Neural cell (in vitro differentiated cells): Measurements from ENCODE around the gene RSRP1. TPM values are rescaled to one million over a fixed set of nuclear protein-coding genes. Genes with fewer than 3 reads are reported as not detected.

Experiments
- H2AFZ ChIP-seq: fragments of 200-600, 300-800 bp; sonication (generic), shearing (Covaris generic); 2 replicates; pipeline ENCODE4 v1.6.0; 2014; ENCODE audit warnings: low read depth, mild to moderate bottlenecking, antibody characterized with exemption, low read length, moderate library complexity
- H3F3A ChIP-seq: fragments of 200-600 bp; shearing (Covaris generic); 2 replicates; pipeline ENCODE4 v1.6.1; 2016; ENCODE audit warnings: mild to moderate bottlenecking, moderate library complexity, mixed read lengths, antibody characterized with exemption, low read length; ENCODE audit not compliant: insufficient read depth, poor library complexity, severe bottlenecking
- H3K27ac ChIP-seq: fragments of 200-600, 300-800 bp; sonication (generic), shearing (Covaris generic); 2 replicates; pipeline ENCODE4 v1.5.1; 2014; ENCODE audit warnings: mild to moderate bottlenecking, low read length, moderate library complexity
- H3K27me3 ChIP-seq: fragments of 300-800, 200-600 bp; sonication (generic), shearing (Covaris generic); 2 replicates; pipeline ENCODE4 v1.6.0; 2014; ENCODE audit warnings: mild to moderate bottlenecking, low read depth, low read length, moderate library complexity; ENCODE audit not compliant: insufficient read depth
- H3K36me3 ChIP-seq: fragments of 300-800, 200-600 bp; sonication (generic), shearing (Covaris generic); 2 replicates; pipeline ENCODE4 v1.5.1; 2014; ENCODE audit warnings: mild to moderate bottlenecking, antibody characterized with exemption, low read length, moderate library complexity; ENCODE audit not compliant: insufficient read depth
- H3K4me2 ChIP-seq: fragments of 300-800, 200-600 bp; sonication (generic), shearing (Covaris generic); 2 replicates; pipeline ENCODE4 v1.6.0; 2014; ENCODE audit warnings: mild to moderate bottlenecking, low read length
- H3K4me3 ChIP-seq: fragments of 300-800, 200-600 bp; sonication (generic), shearing (Covaris generic); 2 replicates; pipeline ENCODE4 v1.5.1; 2014; ENCODE audit warnings: mild to moderate bottlenecking, low read length, moderate library complexity
- H3K79me2 ChIP-seq: fragments of 200-600 bp; shearing (Covaris generic); replicated peaks from 2 replicates; pipeline ENCODE4 v1.6.0; 2014; ENCODE audit warnings: mild to moderate bottlenecking, low read length, moderate library complexity; ENCODE audit not compliant: insufficient read depth
- H3K9ac ChIP-seq: fragments of 300-800, 200-600 bp; sonication (generic), shearing (Covaris generic); 2 replicates; pipeline ENCODE4 v1.6.1; 2016; ENCODE audit warnings: mild to moderate bottlenecking, low read length, mixed read lengths
- H3K9me2 ChIP-seq: fragments of 200-600 bp; shearing (Covaris generic); 2 replicates; pipeline ENCODE4 v1.6.1; 2016; ENCODE audit warnings: mild to moderate bottlenecking, low read length, mixed read lengths; ENCODE audit not compliant: insufficient read depth
- H3K9me3 ChIP-seq: fragments of 200-600, 300-800 bp; sonication (generic), shearing (Covaris generic); 2 replicates; pipeline ENCODE4 v1.6.1; 2016; ENCODE audit warnings: mild to moderate bottlenecking, mixed run types, low read length, moderate library complexity, mixed read lengths
- H4K20me1 ChIP-seq: fragments of 200-600 bp; shearing (Covaris generic); 2 replicates; pipeline ENCODE4 v1.6.1; 2016; ENCODE audit warnings: mild to moderate bottlenecking, mixed run types; ENCODE audit not compliant: insufficient read depth
- EP300 ChIP-seq: fragments of 450-650 bp; conservative IDR thresholded peaks from 2 replicates; pipeline ENCODE4 v1.6.1; 2014; ENCODE audit warnings: antibody characterized with exemption, mild to moderate bottlenecking, moderate library complexity; ENCODE audit not compliant: poor library complexity, severe bottlenecking
- EZH2 ChIP-seq: fragments of 200-600, 300-800 bp; shearing (Covaris generic), sonication (generic); IDR thresholded peaks from 2 replicates; pipeline ENCODE4 v1.6.1; 2014; ENCODE audit warnings: antibody characterized with exemption, low read length, borderline replicate concordance, mild to moderate bottlenecking; ENCODE audit not compliant: insufficient read depth, poor library complexity, severe bottlenecking
- MXI1 ChIP-seq: fragments of 450-650 bp; conservative IDR thresholded peaks from 2 replicates; pipeline ENCODE4 v1.6.1; 2014; ENCODE audit warnings: antibody characterized with exemption, mild to moderate bottlenecking; ENCODE audit not compliant: poor library complexity, severe bottlenecking
- POLR2AphosphoS5 ChIP-seq: IDR thresholded peaks from 2 replicates; pipeline ENCODE4 v1.6.1; 2012
- RAD21 ChIP-seq: fragments of 450-650 bp; conservative IDR thresholded peaks from 2 replicates; pipeline ENCODE4 v1.6.1; 2014; ENCODE audit warnings: antibody characterized with exemption, mild to moderate bottlenecking, moderate library complexity
- SMC3 ChIP-seq: fragments of 450-650 bp; conservative IDR thresholded peaks from 2 replicates; pipeline ENCODE4 v1.6.1; 2014; ENCODE audit warnings: antibody characterized with exemption, mild to moderate bottlenecking, moderate library complexity; ENCODE audit not compliant: poor library complexity
- TAF1 ChIP-seq: IDR thresholded peaks from 2 replicates; pipeline ENCODE4 v1.6.1; 2012; ENCODE audit warnings: low read depth
- polyA plus RNA-seq: library from polyadenylated mRNA; depleted of rRNA; stranded (reverse); fragments of >200 nt; gene quantifications from 2 replicates; pipeline ENCODE4 v1.2.3, GENCODE V29; 2014
- TF ChIP-seq, protein P1 (sequence below): fragments of 450-650 bp; IDR thresholded peaks from 2 replicates; pipeline ENCODE4 v1.5.1; 2014; ENCODE audit warnings: antibody characterized with exemption, mild to moderate bottlenecking, moderate library complexity; ENCODE audit not compliant: poor library complexity, severe bottlenecking
- TF ChIP-seq, protein P2 (sequence below): IDR thresholded peaks from 2 replicates; pipeline ENCODE4 v1.6.1; 2012; ENCODE audit warnings: borderline replicate concordance

Gene RSRP1
- polyA plus RNA-seq, 1 donor from 2014 or later = 152 TPM

DNA sequence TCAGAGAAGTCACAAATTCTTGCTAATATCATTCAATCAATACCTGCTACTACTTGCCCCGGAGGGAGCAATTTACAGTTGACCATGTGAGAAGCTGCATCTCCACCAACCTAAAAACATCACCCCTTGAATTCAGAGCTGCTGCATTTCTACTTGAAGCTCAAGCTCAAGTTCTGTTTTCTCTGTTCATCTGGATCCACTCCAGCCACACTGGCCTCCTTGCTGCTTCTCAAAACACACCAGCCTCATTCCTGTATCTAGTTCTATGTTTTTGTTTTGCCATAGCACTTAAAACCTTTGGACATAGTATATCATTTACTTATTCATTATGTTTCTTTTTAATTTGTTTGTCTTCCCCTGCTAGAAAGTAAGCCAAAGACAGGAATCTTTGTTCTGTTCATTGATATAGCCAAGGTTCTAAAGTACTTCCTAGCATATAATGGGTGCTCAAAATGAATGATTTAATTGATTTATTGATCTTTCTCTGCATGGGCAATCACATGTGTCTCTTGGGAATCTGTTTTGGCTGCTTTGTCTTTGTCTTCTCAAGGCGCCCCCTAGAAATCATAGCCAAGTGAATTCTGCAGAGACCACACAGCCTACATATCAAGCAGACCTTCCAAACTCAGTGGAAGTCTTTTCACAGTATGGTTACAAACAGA is 38.6 kb downstream of the RSRP1 start:
- Histone ChIP-seq H2AFZ (no peak overlapping the region), H3K4me2 (no peak overlapping the region), H3K36me3 (no peaks in the 10 kb centered on the region), H4K20me1 (no peaks in the 10 kb centered on the region), H3K79me2 (no peaks in the 10 kb centered on the region), H3K27ac (no peak overlapping the region), H3K9ac (no peak overlapping the region), H3K9me3 (no peaks in the 10 kb centered on the region), H3K27me3 (no peaks in the 10 kb centered on the region), H3K4me3 (no peak overlapping the region), H3K9me2 (no peaks in the 10 kb centered on the region), H3F3A (no peaks in the 10 kb centered on the region)
- no peak for TF ChIP-seq RAD21
- TF ChIP-seq, protein P1, sequence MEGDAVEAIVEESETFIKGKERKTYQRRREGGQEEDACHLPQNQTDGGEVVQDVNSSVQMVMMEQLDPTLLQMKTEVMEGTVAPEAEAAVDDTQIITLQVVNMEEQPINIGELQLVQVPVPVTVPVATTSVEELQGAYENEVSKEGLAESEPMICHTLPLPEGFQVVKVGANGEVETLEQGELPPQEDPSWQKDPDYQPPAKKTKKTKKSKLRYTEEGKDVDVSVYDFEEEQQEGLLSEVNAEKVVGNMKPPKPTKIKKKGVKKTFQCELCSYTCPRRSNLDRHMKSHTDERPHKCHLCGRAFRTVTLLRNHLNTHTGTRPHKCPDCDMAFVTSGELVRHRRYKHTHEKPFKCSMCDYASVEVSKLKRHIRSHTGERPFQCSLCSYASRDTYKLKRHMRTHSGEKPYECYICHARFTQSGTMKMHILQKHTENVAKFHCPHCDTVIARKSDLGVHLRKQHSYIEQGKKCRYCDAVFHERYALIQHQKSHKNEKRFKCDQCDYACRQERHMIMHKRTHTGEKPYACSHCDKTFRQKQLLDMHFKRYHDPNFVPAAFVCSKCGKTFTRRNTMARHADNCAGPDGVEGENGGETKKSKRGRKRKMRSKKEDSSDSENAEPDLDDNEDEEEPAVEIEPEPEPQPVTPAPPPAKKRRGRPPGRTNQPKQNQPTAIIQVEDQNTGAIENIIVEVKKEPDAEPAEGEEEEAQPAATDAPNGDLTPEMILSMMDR = no peak
- TF ChIP-seq EZH2 = no peak
- TF ChIP-seq POLR2AphosphoS5 = no peak
- no peak for TF ChIP-seq TAF1
- no peak for TF ChIP-seq MXI1
- TF ChIP-seq SMC3 = no peak

DNA sequence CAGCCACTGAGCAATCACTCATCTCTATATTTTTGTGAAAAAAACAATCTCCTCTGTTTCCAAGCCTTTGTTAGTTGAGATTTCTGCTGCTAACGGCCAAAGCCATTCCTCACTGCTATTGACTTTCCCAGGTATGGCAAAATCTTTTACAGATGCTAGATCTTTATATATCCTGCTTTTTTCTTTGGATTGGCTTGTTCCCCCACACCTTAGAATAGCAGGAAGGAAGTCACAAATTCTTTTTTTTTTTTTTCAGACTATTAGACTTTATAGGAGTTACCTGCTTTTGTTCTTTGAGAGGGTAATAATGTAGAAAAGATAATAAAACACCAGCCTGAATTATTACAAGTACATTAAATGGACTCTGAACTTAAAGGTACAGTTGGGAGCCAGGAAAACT is 39.2 kb downstream of the RSRP1 start:
- Histone ChIP-seq H3K4me2 (no peak overlapping the region), H3K79me2 (no peaks in the 10 kb centered on the region), H2AFZ (no peak overlapping the region), H3K36me3 (no peaks in the 10 kb centered on the region), H3K9ac (no peak overlapping the region), H3K9me2 (no peaks in the 10 kb centered on the region), H3K27ac (no peak overlapping the region), H3K4me3 (no peak overlapping the region), H3K9me3 (no peaks in the 10 kb centered on the region), H4K20me1 (no peaks in the 10 kb centered on the region), H3F3A (no peaks in the 10 kb centered on the region), H3K27me3 (no peaks in the 10 kb centered on the region)
- no peak for TF ChIP-seq EP300
- no peak for TF ChIP-seq EZH2
- TF ChIP-seq SMC3 = no peak

DNA sequence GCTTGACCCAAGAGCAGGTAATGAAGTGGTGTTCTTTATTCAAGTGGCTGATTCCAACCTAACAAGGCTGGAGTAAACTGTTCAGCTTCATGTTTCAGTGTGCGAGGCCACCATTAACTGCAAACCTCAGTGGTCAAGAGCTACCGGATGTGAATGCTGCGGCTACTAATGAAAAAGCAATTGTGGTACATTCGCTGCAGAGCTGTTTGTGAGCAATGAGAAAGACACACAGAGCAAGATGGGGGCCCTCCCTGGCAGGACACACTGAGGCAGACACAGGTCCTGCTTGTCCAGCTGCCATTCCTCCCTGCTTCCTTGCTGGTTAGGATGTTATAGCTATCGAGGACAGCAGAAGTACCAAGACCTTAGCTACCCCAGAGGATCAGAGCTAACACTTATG is 41.1 kb downstream of the RSRP1 start:
- no peaks in the 10 kb centered on the region for H3K36me3 ChIP-seq
- no peaks in the 10 kb centered on the region for H3K9me3 ChIP-seq
- no peaks in the 10 kb centered on the region for H3K9me2 ChIP-seq
- no peak overlapping the region for H3K4me3 ChIP-seq
- no peak overlapping the region for H3K4me2 ChIP-seq
- no peak overlapping the region for H3K27ac ChIP-seq
- H3K9ac ChIP-seq = no peak overlapping the region
- TF ChIP-seq TAF1 (no peak), EZH2 (no peak), RAD21 (no peak), EP300 (no peak), POLR2AphosphoS5 (no peak)
- TF ChIP-seq, protein P1 = no peak
- TF ChIP-seq, protein P2, sequence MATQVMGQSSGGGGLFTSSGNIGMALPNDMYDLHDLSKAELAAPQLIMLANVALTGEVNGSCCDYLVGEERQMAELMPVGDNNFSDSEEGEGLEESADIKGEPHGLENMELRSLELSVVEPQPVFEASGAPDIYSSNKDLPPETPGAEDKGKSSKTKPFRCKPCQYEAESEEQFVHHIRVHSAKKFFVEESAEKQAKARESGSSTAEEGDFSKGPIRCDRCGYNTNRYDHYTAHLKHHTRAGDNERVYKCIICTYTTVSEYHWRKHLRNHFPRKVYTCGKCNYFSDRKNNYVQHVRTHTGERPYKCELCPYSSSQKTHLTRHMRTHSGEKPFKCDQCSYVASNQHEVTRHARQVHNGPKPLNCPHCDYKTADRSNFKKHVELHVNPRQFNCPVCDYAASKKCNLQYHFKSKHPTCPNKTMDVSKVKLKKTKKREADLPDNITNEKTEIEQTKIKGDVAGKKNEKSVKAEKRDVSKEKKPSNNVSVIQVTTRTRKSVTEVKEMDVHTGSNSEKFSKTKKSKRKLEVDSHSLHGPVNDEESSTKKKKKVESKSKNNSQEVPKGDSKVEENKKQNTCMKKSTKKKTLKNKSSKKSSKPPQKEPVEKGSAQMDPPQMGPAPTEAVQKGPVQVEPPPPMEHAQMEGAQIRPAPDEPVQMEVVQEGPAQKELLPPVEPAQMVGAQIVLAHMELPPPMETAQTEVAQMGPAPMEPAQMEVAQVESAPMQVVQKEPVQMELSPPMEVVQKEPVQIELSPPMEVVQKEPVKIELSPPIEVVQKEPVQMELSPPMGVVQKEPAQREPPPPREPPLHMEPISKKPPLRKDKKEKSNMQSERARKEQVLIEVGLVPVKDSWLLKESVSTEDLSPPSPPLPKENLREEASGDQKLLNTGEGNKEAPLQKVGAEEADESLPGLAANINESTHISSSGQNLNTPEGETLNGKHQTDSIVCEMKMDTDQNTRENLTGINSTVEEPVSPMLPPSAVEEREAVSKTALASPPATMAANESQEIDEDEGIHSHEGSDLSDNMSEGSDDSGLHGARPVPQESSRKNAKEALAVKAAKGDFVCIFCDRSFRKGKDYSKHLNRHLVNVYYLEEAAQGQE = no peak
- H3K79me2 ChIP-seq = no peaks in the 10 kb centered on the region
- no peaks in the 10 kb centered on the region for H3K27me3 ChIP-seq
- H4K20me1 ChIP-seq = no peaks in the 10 kb centered on the region
- no peaks in the 10 kb centered on the region for H3F3A ChIP-seq
- no peak overlapping the region for H2AFZ ChIP-seq
